ENCODE measurements around the gene SLC12A4. TPM values are rescaled to one million over a fixed set of nuclear protein-coding genes. Genes with fewer than 3 reads are reported as not detected.

The SLC12A4 gene
- polyA plus RNA-seq, 2 of the 4 experiments (the other 2 are of a cell fraction): 18.2 to 33.2 TPM

DNA sequence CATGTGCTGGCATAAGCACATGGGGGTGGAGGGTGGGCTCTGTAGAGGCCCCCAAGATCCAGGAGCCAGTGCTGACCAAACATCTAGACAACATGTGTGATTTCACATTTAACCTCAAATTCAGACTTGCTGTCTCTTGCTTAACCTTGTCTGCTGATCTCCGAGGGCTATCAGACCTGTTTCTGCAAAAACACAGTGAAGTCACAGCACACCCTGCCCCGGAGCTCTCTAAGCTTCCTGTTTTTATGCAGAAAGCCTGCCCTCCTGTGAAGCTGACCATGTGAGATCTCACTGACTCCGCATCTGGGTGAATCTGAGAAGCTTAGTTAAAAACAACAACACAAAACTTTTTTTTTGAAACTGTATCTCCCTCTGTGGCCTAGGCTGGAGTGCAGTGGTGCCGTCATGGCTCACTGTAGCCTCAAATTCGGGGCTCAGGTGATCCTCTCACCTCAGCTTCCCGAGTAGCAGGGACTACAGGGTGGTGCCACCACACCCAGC, 37.4 kb upstream of the SLC12A4 start:
- no peak overlapping the region for H3K4me2 ChIP-seq
- ChIA-PET CTCF (interaction anchor here (0.8 to 2.0 kb wide), 4 partner anchors 12 to 525 kb away, joined by 3 to 6 read pairs (median 4); partner anchors contain the start of gene ATP6V0D1), POLR2A (no interaction called here)
- no peaks in the 10 kb centered on the region for H3K9me3 ChIP-seq
- no peak overlapping the region for H3K27ac ChIP-seq
- H3K4me3 ChIP-seq: no peak overlapping the region
- ATAC-seq (no peak; a peak in 1 of 6 replicates), FAIRE-seq (no peak), DNase-seq (ENCODE audit: low read depth in 1 of 2, low spot score in 1 of 2) (no peak)
- TF ChIP-seq, protein P1, sequence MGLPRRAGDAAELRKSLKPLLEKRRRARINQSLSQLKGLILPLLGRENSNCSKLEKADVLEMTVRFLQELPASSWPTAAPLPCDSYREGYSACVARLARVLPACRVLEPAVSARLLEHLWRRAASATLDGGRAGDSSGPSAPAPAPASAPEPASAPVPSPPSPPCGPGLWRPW (IDR thresholded peaks at IDR 0.05): no peak
- TF ChIP-seq MAZ (IDR thresholded peaks at IDR 0.05; ENCODE audit: borderline replicate concordance, low read depth, low read length) (no peak), FOXS1 (CRISPR knock-in tag; IDR thresholded peaks at IDR 0.05) (no peak), JUN (IDR thresholded peaks at IDR 0.05) (no peak), ZSCAN20 (CRISPR knock-in tag; IDR thresholded peaks at IDR 0.05) (no peak), FOSB (CRISPR knock-in tag; IDR thresholded peaks at IDR 0.05) (no peak), NFE2L2 (conservative IDR thresholded peaks at IDR 0.05; ENCODE audit: low read length) (no peak), ESRRA (IDR thresholded peaks at IDR 0.05; ENCODE audit: borderline replicate concordance, low read length) (no peak), HEYL (CRISPR knock-in tag; IDR thresholded peaks at IDR 0.05) (no peak), SMC3 (IDR thresholded peaks at IDR 0.05) (no peak), CHD2 (IDR thresholded peaks at IDR 0.05; ENCODE audit: low read length, partially characterized antibody) (no peak), GATA3 (IDR thresholded peaks at IDR 0.05; ENCODE audit: borderline replicate concordance) (no peak), ZNF302 (CRISPR knock-in tag; IDR thresholded peaks at IDR 0.05) (no peak), KDM5A (IDR thresholded peaks at IDR 0.05) (no peak), NR3C1 (IDR thresholded peaks at IDR 0.05) (no peak), POLR2AphosphoS2 (conservative IDR thresholded peaks at IDR 0.05; ENCODE audit: low read length) (no peak), FOSL2 (IDR thresholded peaks at IDR 0.05) (no peak), FOSL2 (CRISPR knock-in tag; IDR thresholded peaks at IDR 0.05) (no peak)
- TF ChIP-seq, protein P2, sequence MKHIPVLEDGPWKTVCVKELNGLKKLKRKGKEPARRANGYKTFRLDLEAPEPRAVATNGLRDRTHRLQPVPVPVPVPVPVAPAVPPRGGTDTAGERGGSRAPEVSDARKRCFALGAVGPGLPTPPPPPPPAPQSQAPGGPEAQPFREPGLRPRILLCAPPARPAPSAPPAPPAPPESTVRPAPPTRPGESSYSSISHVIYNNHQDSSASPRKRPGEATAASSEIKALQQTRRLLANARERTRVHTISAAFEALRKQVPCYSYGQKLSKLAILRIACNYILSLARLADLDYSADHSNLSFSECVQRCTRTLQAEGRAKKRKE (CRISPR knock-in tag; IDR thresholded peaks at IDR 0.05; ENCODE audit: low read depth): no peak
- TF ChIP-seq, protein P3, sequence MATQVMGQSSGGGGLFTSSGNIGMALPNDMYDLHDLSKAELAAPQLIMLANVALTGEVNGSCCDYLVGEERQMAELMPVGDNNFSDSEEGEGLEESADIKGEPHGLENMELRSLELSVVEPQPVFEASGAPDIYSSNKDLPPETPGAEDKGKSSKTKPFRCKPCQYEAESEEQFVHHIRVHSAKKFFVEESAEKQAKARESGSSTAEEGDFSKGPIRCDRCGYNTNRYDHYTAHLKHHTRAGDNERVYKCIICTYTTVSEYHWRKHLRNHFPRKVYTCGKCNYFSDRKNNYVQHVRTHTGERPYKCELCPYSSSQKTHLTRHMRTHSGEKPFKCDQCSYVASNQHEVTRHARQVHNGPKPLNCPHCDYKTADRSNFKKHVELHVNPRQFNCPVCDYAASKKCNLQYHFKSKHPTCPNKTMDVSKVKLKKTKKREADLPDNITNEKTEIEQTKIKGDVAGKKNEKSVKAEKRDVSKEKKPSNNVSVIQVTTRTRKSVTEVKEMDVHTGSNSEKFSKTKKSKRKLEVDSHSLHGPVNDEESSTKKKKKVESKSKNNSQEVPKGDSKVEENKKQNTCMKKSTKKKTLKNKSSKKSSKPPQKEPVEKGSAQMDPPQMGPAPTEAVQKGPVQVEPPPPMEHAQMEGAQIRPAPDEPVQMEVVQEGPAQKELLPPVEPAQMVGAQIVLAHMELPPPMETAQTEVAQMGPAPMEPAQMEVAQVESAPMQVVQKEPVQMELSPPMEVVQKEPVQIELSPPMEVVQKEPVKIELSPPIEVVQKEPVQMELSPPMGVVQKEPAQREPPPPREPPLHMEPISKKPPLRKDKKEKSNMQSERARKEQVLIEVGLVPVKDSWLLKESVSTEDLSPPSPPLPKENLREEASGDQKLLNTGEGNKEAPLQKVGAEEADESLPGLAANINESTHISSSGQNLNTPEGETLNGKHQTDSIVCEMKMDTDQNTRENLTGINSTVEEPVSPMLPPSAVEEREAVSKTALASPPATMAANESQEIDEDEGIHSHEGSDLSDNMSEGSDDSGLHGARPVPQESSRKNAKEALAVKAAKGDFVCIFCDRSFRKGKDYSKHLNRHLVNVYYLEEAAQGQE (IDR thresholded peaks at IDR 0.05): no peak
- TF ChIP-seq, protein P4, sequence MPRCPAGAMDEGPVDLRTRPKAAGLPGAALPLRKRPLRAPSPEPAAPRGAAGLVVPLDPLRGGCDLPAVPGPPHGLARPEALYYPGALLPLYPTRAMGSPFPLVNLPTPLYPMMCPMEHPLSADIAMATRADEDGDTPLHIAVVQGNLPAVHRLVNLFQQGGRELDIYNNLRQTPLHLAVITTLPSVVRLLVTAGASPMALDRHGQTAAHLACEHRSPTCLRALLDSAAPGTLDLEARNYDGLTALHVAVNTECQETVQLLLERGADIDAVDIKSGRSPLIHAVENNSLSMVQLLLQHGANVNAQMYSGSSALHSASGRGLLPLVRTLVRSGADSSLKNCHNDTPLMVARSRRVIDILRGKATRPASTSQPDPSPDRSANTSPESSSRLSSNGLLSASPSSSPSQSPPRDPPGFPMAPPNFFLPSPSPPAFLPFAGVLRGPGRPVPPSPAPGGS (IDR thresholded peaks at IDR 0.05): no peak
- 42% methylated on average over 6 of the region's 6 CpGs for WGBS (ENCODE audit: missing lambda C conversion rate)
- no peaks in the 10 kb centered on the region for H3K4me1 ChIP-seq

DNA sequence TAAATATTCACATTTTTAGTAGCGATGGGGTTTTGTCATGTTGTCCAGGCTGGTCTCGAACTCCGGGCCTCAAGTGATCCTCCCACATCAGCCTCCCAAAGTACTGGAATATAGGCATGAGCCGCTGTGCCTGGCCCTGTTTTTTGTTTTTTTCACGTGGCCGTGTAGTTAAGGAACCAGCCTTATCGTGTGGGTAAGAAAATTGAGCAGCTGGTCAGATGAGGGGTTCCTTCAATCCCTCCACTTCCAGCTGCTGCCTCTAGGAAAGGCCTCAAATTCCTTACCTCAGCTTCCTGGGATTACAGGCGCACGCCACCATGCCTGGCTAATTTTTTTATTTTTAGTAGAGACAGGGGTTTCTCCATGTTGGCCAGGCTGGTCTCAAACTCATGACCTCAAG, 36.8 kb upstream of the SLC12A4 start:
- no peaks in the 10 kb centered on the region for H3K4me1 ChIP-seq
- FAIRE-seq (no peak), DNase-seq (ENCODE audit: low read depth in 1 of 2, low spot score in 1 of 2) (no peak), ATAC-seq (no peak)
- WGBS (ENCODE audit: missing lambda C conversion rate): 80% methylated on average over 9 of the region's 9 CpGs
- H3K27ac ChIP-seq: no peak overlapping the region
- H3K4me3 ChIP-seq: no peak overlapping the region
- H3K4me2 ChIP-seq: no peak overlapping the region
- ChIA-PET CTCF (interaction anchor here (0.8 to 2.0 kb wide), 5 partner anchors 11 to 524 kb away, joined by 3 to 6 read pairs (median 5); partner anchors contain the start of gene ATP6V0D1), POLR2A (no interaction called here)
- TF ChIP-seq TP53 (CRISPR knock-in tag; IDR thresholded peaks at IDR 0.05) (no peak), RARB (CRISPR knock-in tag; IDR thresholded peaks at IDR 0.05) (no peak), ZC3H11A (IDR thresholded peaks at IDR 0.05) (no peak), EP300 (IDR thresholded peaks at IDR 0.05) (no peak), CEBPB (IDR thresholded peaks at IDR 0.05) (no peak), ZSCAN20 (CRISPR knock-in tag; IDR thresholded peaks at IDR 0.05) (no peak), CBX8 (IDR thresholded peaks at IDR 0.05) (no peak), KDM1A (IDR thresholded peaks at IDR 0.05; ENCODE audit: low read depth) (no peak), NR3C1 (IDR thresholded peaks at IDR 0.05) (no peak), FOSL2 (IDR thresholded peaks at IDR 0.05) (no peak), FOSL2 (CRISPR knock-in tag; IDR thresholded peaks at IDR 0.05) (no peak), RFX5 (IDR thresholded peaks at IDR 0.05) (no peak), KDM5A (IDR thresholded peaks at IDR 0.05) (no peak), HOXB13 (CRISPR knock-in tag; IDR thresholded peaks at IDR 0.05; ENCODE audit: low read depth) (no peak), FOXS1 (CRISPR knock-in tag; IDR thresholded peaks at IDR 0.05) (no peak), NFE2L2 (conservative IDR thresholded peaks at IDR 0.05; ENCODE audit: low read length) (no peak), SMC3 (IDR thresholded peaks at IDR 0.05) (no peak), SREBF2 (IDR thresholded peaks at IDR 0.05) (no peak)
- TF ChIP-seq, protein P5, sequence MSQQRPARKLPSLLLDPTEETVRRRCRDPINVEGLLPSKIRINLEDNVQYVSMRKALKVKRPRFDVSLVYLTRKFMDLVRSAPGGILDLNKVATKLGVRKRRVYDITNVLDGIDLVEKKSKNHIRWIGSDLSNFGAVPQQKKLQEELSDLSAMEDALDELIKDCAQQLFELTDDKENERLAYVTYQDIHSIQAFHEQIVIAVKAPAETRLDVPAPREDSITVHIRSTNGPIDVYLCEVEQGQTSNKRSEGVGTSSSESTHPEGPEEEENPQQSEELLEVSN (IDR thresholded peaks at IDR 0.05; ENCODE audit: borderline replicate concordance, low read depth): no peak
- TF ChIP-seq, protein P6, sequence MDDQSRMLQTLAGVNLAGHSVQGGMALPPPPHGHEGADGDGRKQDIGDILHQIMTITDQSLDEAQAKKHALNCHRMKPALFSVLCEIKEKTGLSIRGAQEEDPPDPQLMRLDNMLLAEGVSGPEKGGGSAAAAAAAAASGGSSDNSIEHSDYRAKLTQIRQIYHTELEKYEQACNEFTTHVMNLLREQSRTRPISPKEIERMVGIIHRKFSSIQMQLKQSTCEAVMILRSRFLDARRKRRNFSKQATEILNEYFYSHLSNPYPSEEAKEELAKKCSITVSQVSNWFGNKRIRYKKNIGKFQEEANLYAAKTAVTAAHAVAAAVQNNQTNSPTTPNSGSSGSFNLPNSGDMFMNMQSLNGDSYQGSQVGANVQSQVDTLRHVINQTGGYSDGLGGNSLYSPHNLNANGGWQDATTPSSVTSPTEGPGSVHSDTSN (IDR thresholded peaks at IDR 0.05): no peak
- H3K9me3 ChIP-seq: no peaks in the 10 kb centered on the region

Data from A549 (cell line).